MM.1S (cell line): Measurements from ENCODE around the gene CNTD1.

ENCODE experiments used
- DNase-seq: peaks from one replicate; pipeline ENCODE4 v3.0.0-alpha.2; 2015
- H2AFZ ChIP-seq: fragments of 300-600 bp; sonication (generic); 2 replicates; pipeline ENCODE4 v1.6.0; 2016; ENCODE audit warnings: antibody characterized with exemption, low read length
- H3F3A ChIP-seq: fragments of 300-600 bp; sonication (generic); 2 replicates; pipeline ENCODE4 v1.6.1; 2016; ENCODE audit warnings: mild to moderate bottlenecking, antibody characterized with exemption, low read length, moderate library complexity, mixed read lengths; ENCODE audit not compliant: insufficient read depth
- H3K27ac ChIP-seq: fragments of 300-600 bp; sonication (generic); 2 replicates; pipeline ENCODE4 v1.5.1; 2016; ENCODE audit warnings: mild to moderate bottlenecking, low read length
- H3K27me3 ChIP-seq: fragments of 300-600 bp; sonication (generic); replicated peaks from 2 replicates; pipeline ENCODE4 v1.6.0; 2016; ENCODE audit warnings: low read length; ENCODE audit not compliant: insufficient read depth
- H3K36me3 ChIP-seq: fragments of 300-600 bp; sonication (generic); replicated peaks from 2 replicates; pipeline ENCODE4 v1.6.1; 2016; ENCODE audit warnings: mild to moderate bottlenecking, low read length, mixed read lengths; ENCODE audit not compliant: insufficient read depth
- H3K4me1 ChIP-seq: fragments of 300-600 bp; sonication (generic); 2 replicates; pipeline ENCODE4 v1.6.1; 2016; ENCODE audit warnings: low read length, mixed read lengths
- H3K4me2 ChIP-seq: fragments of 300-600 bp; sonication (generic); 2 replicates; pipeline ENCODE4 v1.6.0; 2016; ENCODE audit warnings: low read depth, low read length
- H3K4me3 ChIP-seq: fragments of 300-600 bp; sonication (generic); 2 replicates; pipeline ENCODE4 v1.5.1; 2016; ENCODE audit warnings: low read length, mixed read lengths
- H3K79me2 ChIP-seq: fragments of 300-600 bp; sonication (generic); 2 replicates; pipeline ENCODE4 v1.6.1; 2016; ENCODE audit warnings: mixed run types, low read length, mixed read lengths
- H3K9ac ChIP-seq: fragments of 300-600 bp; sonication (generic); 2 replicates; pipeline ENCODE4 v1.6.1; 2016; ENCODE audit warnings: low read length, mixed read lengths
- H3K9me2 ChIP-seq: fragments of 300-600 bp; sonication (generic); replicated peaks from 2 replicates; pipeline ENCODE4 v1.6.1; 2016; ENCODE audit warnings: mild to moderate bottlenecking, low read length, mixed read lengths; ENCODE audit not compliant: insufficient read depth
- H3K9me3 ChIP-seq: fragments of 300-600 bp; sonication (generic); replicated peaks from 2 replicates; pipeline ENCODE4 v1.6.1; 2016; ENCODE audit warnings: mild to moderate bottlenecking, low read length, mixed read lengths; ENCODE audit not compliant: insufficient read depth
- H4K20me1 ChIP-seq: fragments of 300-600 bp; sonication (generic); 2 replicates; pipeline ENCODE4 v1.6.1; 2016; ENCODE audit warnings: mild to moderate bottlenecking, low read length, moderate library complexity, mixed read lengths; ENCODE audit not compliant: insufficient read depth
- CTCF ChIP-seq: fragments of 300-600 bp; sonication (generic); IDR thresholded peaks from 2 replicates; pipeline ENCODE4 v1.5.1; 2016; ENCODE audit warnings: antibody characterized with exemption, low read length, mixed read lengths
- EZH2 ChIP-seq: fragments of 300-600 bp; sonication (generic); optimal IDR thresholded peaks from 2 replicates; pipeline ENCODE3; 2017; ENCODE audit warnings: low read depth, mild to moderate bottlenecking, antibody characterized with exemption, low read length, mixed read lengths
- EZH2phosphoT487 ChIP-seq: fragments of 300-600 bp; sonication (generic); IDR thresholded peaks from 2 replicates; pipeline ENCODE4 v1.6.1; 2018; ENCODE audit warnings: antibody characterized with exemption, low read length

CNTD1 gene

GRCh38 chr17:42848093-42848492 lies 49.4 kb downstream of the CNTD1 start:
- Histone ChIP-seq H3K27me3 (no peaks in the 10 kb centered on the region), H3K36me3 (0 out of 2 replicates have a peak, but pooled peaks cover 13% of the 10 kb centered on the region), H3K79me2 (no peaks in the 10 kb centered on the region), H3K4me3 (no peak overlapping the region), H3K27ac (no peak overlapping the region), H3K9me3 (no peaks in the 10 kb centered on the region), H4K20me1 (no peaks in the 10 kb centered on the region), H3K9me2 (no peaks in the 10 kb centered on the region), H3K9ac (no peak overlapping the region), H3K4me1 (peaks cover 21% of the 10 kb centered on the region), H3F3A (peaks cover 16% of the 10 kb centered on the region), H3K4me2 (no peak overlapping the region), H2AFZ (no peak overlapping the region)
- no peak for DNase-seq
- TF ChIP-seq EZH2 (no peak), EZH2phosphoT487 (no peak), CTCF (no peak)

DNA sequence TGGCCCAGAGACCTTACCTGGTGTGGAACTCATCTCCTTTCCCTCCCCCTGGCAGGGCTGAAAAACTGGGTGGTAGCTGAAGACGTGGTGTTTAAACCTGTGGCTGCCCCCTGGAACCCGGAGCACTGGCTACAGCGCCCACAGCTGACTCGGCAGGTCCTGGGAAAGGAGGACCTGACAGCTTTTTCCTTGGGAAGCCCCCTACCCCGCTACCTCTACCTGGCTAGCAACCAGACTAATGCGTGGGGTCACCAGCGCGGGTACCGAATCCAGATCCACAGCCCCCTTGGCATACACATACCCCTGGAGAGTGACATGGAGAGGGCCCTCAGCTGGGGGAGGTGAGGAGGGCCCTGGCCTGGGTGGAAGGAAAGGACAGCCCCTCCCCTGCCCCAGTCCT lies 50.4 kb downstream of the CNTD1 start:
- Histone ChIP-seq H3K27ac (no peak overlapping the region), H3K4me3 (no peak overlapping the region), H4K20me1 (no peaks in the 10 kb centered on the region), H3F3A (peaks cover 25% of the 10 kb centered on the region), H3K9me2 (no peaks in the 10 kb centered on the region), H3K27me3 (no peaks in the 10 kb centered on the region), H2AFZ (no peak overlapping the region), H3K79me2 (no peaks in the 10 kb centered on the region), H3K4me2 (no peak overlapping the region), H3K9ac (no peak overlapping the region), H3K4me1 (peaks cover 28% of the 10 kb centered on the region), H3K9me3 (no peaks in the 10 kb centered on the region), H3K36me3 (0 out of 2 replicates have a peak, but pooled peaks cover 9% of the 10 kb centered on the region)
- TF ChIP-seq EZH2phosphoT487, result no peak
- no peak for TF ChIP-seq EZH2
- no peak for TF ChIP-seq CTCF
- no peak for DNase-seq

DNA sequence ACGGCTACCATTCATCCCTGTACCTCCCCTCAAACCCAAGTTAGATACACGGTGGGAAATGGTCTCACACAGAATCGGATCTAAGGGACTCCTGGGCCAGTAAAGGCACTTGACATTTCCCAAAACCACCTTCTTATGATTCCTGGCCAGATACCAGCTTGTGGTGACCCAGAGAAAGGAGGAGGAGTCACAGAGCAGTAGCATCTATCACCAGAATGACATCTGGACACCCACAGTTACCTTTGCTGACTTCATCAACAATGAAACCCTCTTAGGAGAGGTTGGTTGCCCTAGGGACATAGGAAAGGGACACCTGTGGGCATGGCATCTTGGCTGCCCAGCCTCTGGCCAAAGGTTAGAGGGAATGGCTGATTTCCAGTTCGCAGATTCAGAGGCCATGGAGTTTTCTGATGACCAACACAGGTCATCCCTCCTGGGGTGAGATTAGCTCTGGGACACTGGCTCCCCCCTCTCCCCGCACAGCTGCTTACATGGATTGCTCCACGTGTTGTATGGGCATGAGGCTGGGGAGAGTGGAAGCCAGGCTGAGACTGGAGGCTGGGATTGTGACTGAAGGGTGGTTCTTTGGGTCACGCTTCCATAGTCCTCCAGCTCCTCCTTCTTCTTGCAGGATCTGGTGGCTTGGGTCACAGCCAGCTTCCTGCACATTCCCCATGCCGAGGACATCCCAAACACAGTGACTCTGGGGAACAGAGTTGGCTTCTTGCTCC lies 51.0 kb downstream of the CNTD1 start:
- Histone ChIP-seq H3K9ac (no peak overlapping the region), H3K79me2 (no peaks in the 10 kb centered on the region), H4K20me1 (no peaks in the 10 kb centered on the region), H3K4me1 (peaks cover 33% of the 10 kb centered on the region), H3K4me3 (no peak overlapping the region), H3F3A (peaks cover 25% of the 10 kb centered on the region), H3K4me2 (no peak overlapping the region), H3K27me3 (no peaks in the 10 kb centered on the region), H3K9me3 (no peaks in the 10 kb centered on the region), H3K9me2 (no peaks in the 10 kb centered on the region), H3K36me3 (0 out of 2 replicates have a peak, but pooled peaks cover 8% of the 10 kb centered on the region), H3K27ac (no peak overlapping the region), H2AFZ (no peak overlapping the region)
- TF ChIP-seq EZH2, result no peak
- no peak for TF ChIP-seq CTCF
- TF ChIP-seq EZH2phosphoT487, result no peak
- peak; percentile 28 for DNase-seq
